ENCODE results near the gene CCBE1. TPM values are rescaled to one million over a fixed set of nuclear protein-coding genes. Genes with fewer than 3 reads are reported as not detected.

CCBE1 gene
- polyA plus RNA-seq, 2 of the 4 experiments (the other 2 are of a cell fraction), result 3.0 to 9.9 TPM

GRCh38 chr18:59464486-59464885 lies 232.7 kb downstream of the CCBE1 start:
- no peaks in the 10 kb centered on the region for H3K4me1 ChIP-seq
- no peak overlapping the region for H3K27ac ChIP-seq
- ChIA-PET CTCF (interaction anchor here (1.0 to 2.0 kb wide), 4 partner anchors 167 to 532 kb away, joined by 3 to 7 read pairs (median 4); no protein-coding TSS in a partner anchor), POLR2A (no interaction called here)
- 85% methylated on average over 5 of the region's 5 CpGs for WGBS (ENCODE audit: missing lambda C conversion rate)
- DNase-seq (ENCODE audit: low read depth in 1 of 2, low spot score in 1 of 2) (no peak), FAIRE-seq (no peak), ATAC-seq (no peak)
- no peak overlapping the region for H3K4me2 ChIP-seq
- no peak overlapping the region for H3K4me3 ChIP-seq
- no peak for TF ChIP-seq CBX8 (IDR thresholded peaks at IDR 0.05)
- TF ChIP-seq NFE2L2 (conservative IDR thresholded peaks at IDR 0.05; ENCODE audit: low read length), result no peak
- no peak for TF ChIP-seq CHD4 (IDR thresholded peaks at IDR 0.05; ENCODE audit: borderline replicate concordance)
- no peak for TF ChIP-seq TFCP2L1 (CRISPR knock-in tag; IDR thresholded peaks at IDR 0.05)
- no peak for TF ChIP-seq NR3C1 (IDR thresholded peaks at IDR 0.05)
- no peak for TF ChIP-seq RCOR1 (IDR thresholded peaks at IDR 0.05; ENCODE audit: low read depth, low read length)
- TF ChIP-seq POLR2A (IDR thresholded peaks at IDR 0.05; ENCODE audit: low read length), result no peak
- TF ChIP-seq, protein P1, sequence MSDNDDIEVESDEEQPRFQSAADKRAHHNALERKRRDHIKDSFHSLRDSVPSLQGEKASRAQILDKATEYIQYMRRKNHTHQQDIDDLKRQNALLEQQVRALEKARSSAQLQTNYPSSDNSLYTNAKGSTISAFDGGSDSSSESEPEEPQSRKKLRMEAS (IDR thresholded peaks at IDR 0.05), result no peak
- TF ChIP-seq PHF8 (IDR thresholded peaks at IDR 0.05; ENCODE audit: borderline replicate concordance, low read depth), result no peak
- TF ChIP-seq ESRRA (IDR thresholded peaks at IDR 0.05; ENCODE audit: borderline replicate concordance, low read length), result no peak
- TF ChIP-seq JUN (IDR thresholded peaks at IDR 0.05), result no peak
- no peak for TF ChIP-seq HEYL (CRISPR knock-in tag; IDR thresholded peaks at IDR 0.05)
- TF ChIP-seq RFX5 (IDR thresholded peaks at IDR 0.05), result no peak
- no peak for TF ChIP-seq EP300 (IDR thresholded peaks at IDR 0.05)
- TF ChIP-seq RNF2 (IDR thresholded peaks at IDR 0.05; ENCODE audit: borderline replicate concordance, low read depth), result no peak
- no peak for TF ChIP-seq KDM5A (IDR thresholded peaks at IDR 0.05)
- TF ChIP-seq FOSL2 (IDR thresholded peaks at IDR 0.05), result no peak
- TF ChIP-seq FOSL2 (CRISPR knock-in tag; IDR thresholded peaks at IDR 0.05), result no peak
- TF ChIP-seq HES2 (IDR thresholded peaks at IDR 0.05), result no peak
- no peak for TF ChIP-seq RARB (CRISPR knock-in tag; IDR thresholded peaks at IDR 0.05)
- TF ChIP-seq REST (IDR thresholded peaks at IDR 0.05), result no peak
- H3K9me3 ChIP-seq, result no peaks in the 10 kb centered on the region

GRCh38 chr18:59461171-59461570 lies 236.1 kb downstream of the CCBE1 start:
- ChIA-PET CTCF (interaction anchor here (2.4 to 8.2 kb wide), 5 partner anchors 14 to 362 kb away, joined by 5 to 104 read pairs (median 22); partner anchors contain the start of gene CCBE1), POLR2A (interaction anchor here (0.7 kb wide), 1 partner anchor 335 kb away, joined by 3 read pairs; no protein-coding TSS in a partner anchor)
- no peak overlapping the region for H3K4me2 ChIP-seq
- no peaks in the 10 kb centered on the region for H3K4me1 ChIP-seq
- FAIRE-seq (no peak), DNase-seq (ENCODE audit: low read depth in 1 of 2, low spot score in 1 of 2) (no peak), ATAC-seq (no peak)
- no peaks in the 10 kb centered on the region for H3K9me3 ChIP-seq
- H3K4me3 ChIP-seq, result no peak overlapping the region
- no peak overlapping the region for H3K27ac ChIP-seq
- TF ChIP-seq NR3C1 (IDR thresholded peaks at IDR 0.05), result no peak
- TF ChIP-seq REST (IDR thresholded peaks at IDR 0.05), result no peak
- no peak for TF ChIP-seq RCOR1 (IDR thresholded peaks at IDR 0.05; ENCODE audit: low read depth, low read length)
- TF ChIP-seq SMC3 (IDR thresholded peaks at IDR 0.05), result no peak
- no peak for TF ChIP-seq FOSB (CRISPR knock-in tag; IDR thresholded peaks at IDR 0.05)
- TF ChIP-seq, protein P2, sequence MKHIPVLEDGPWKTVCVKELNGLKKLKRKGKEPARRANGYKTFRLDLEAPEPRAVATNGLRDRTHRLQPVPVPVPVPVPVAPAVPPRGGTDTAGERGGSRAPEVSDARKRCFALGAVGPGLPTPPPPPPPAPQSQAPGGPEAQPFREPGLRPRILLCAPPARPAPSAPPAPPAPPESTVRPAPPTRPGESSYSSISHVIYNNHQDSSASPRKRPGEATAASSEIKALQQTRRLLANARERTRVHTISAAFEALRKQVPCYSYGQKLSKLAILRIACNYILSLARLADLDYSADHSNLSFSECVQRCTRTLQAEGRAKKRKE (CRISPR knock-in tag; IDR thresholded peaks at IDR 0.05; ENCODE audit: low read depth), result no peak
- WGBS (ENCODE audit: missing lambda C conversion rate), result 65% methylated on average over 3 of the region's 3 CpGs
